Heart right ventricle (tissue), 16 donors: ENCODE measurements around the gene ZNF236. TPM values are rescaled to one million over a fixed set of nuclear protein-coding genes. Genes with fewer than 3 reads are reported as not detected.

Experiments
- ATAC-seq, 8 donors: fragments of 200-7000 bp; cut with Tn5 transposase; one replicate each; pipeline ENCODE4 v1.9.1; 2020; ENCODE audit warnings: mild to moderate bottlenecking in 8 of 8, moderate library complexity in 8 of 8, moderate number of reproducible peaks in 1 of 8
- DNase-seq, 2 donors: peaks; one replicate each; pipeline ENCODE4 v3.0.0-alpha.2; 2020
- H3K27ac ChIP-seq, 10 donors: fragments of 200-600 bp; sonication (generic) in 2 of 10; one replicate each; pipeline versions ENCODE4 v1.5.0 to v1.8.0; 2020 to 2022; ENCODE audit warnings: mild to moderate bottlenecking in 3 of 10
- H3K27me3 ChIP-seq, 7 donors: fragments of 200-600 bp; one replicate each; pipeline ENCODE4 v1.8.0; 2021 to 2022; ENCODE audit warnings: mild to moderate bottlenecking in 2 of 7
- H3K36me3 ChIP-seq, 9 donors: fragments of 200-600 bp; sonication (generic) in 1 of 9; one replicate each; pipeline versions ENCODE4 v1.5.0 to v1.8.0; 2020 to 2022; ENCODE audit warnings: mild to moderate bottlenecking in 2 of 9
- H3K4me1 ChIP-seq, 9 donors: fragments of 200-600 bp; sonication (generic) in 1 of 9; one replicate each; pipeline versions ENCODE4 v1.5.0 to v1.8.0; 2020 to 2022; ENCODE audit warnings: mild to moderate bottlenecking in 4 of 9
- H3K4me3 ChIP-seq, 10 donors: fragments of 200-600 bp; sonication (generic) in 2 of 10; one replicate each; pipeline versions ENCODE4 v1.5.0 to v1.8.0; 2020 to 2022; ENCODE audit warnings: mild to moderate bottlenecking in 7 of 10, moderate library complexity in 2 of 10
- H3K9me3 ChIP-seq, 11 donors: fragments of 200-600 bp in 10 of 11; sonication (generic) in 2 of 11; one replicate each; pipeline versions ENCODE4 v1.5.0 to v1.8.0; 2013 to 2022; ENCODE audit warnings: mild to moderate bottlenecking in 2 of 11, control low read depth in 1 of 11, moderate library complexity in 1 of 11
- WGBS, 2 donors: extraction: QIAGEN DNeasy Blood & Tissue Kit; methylation state at CpG; one replicate each; pipeline ENCODE4 v1.1.7; 2013; ENCODE audit warnings: inconsistent platforms in 1 of 2; 5-methylcytosine and 5-hydroxymethylcytosine counted together
- intact Hi-C, 10 donors: fragments of 100-400 bp; cut with DNase I; formaldehyde crosslinking; loops; one replicate each; pipeline versions ENCODE4 v1.11.1 to v1.14.2; 2022
- polyA plus RNA-seq, 2 donors: library from polyadenylated mRNA; stranded (reverse); fragments of 200-250 nt; gene quantifications; one replicate each; pipeline ENCODE4 v1.2.3, GENCODE V29; 2013
- total RNA-seq, 10 donors: library from RNA; stranded (reverse); fragmentation: NEBNext Ultra II Directional in 3 of 10; extraction: Animal tissue kit (Norgen Biotek cat#: 25700) in 3 of 10; gene quantifications; one replicate each; pipeline versions ENCODE4 v1.2.1 to v1.2.4, GENCODE V29; 2021 to 2023
- TF ChIP-seq, protein P1 (sequence below), 9 donors: fragments of 200-600 bp; sonication (generic) in 2 of 9; IDR thresholded peaks; one replicate each; pipeline versions ENCODE4 v1.5.0 to v1.8.0; 2021 to 2022; ENCODE audit warnings: antibody characterized with exemption in 9 of 9, mild to moderate bottlenecking in 5 of 9, moderate library complexity in 1 of 9
- donor health status: Arrhythmogenic right ventricular cardiomyopathy.
- donor health status: ischemic (EF 13 %, LVEDD 7.1; RV severe dilation, severe dysfunction).
- donor health status: healthy with polysubstance abuse.
- donor health status: DM: no; HTN: yes; CAD: no.
- donor health status: DM: no; HTN: no; CAD: no.
- donor health status: ischemic (EF 25% LVEDD 6.9; RV normal size, moderate dysfunction).
- donor health status: ischemic (EF 25% LVEDD 5.7; RV mildly dilated, moderate dysfunction).
- donor health status: healthy.
- donor health status: DM: yes; HTN: yes; CAD: no.
- donor health status: Ischemic cardiomyopathy.
- donor health status: ischemic (EF 35%, LVEDD 5.7; RV mildly dilated, moderate dysfunction).
- donor health status: nonischemic (EF 11% LVEDD 7.7; RV severe dilation, severe dysfunction).
- donor health status: DM: yes; HTN: yes; CAD: no.
- donor health status: PGD.
- donor health status: ischemic (EF 29% LVEDD 5.4; RV normal size, mild dysfunction).
- donor health status: nonischemic (EF 23%, LVEDD 6.1; RV moderate dilation, normal function).

The ZNF236 gene
- total and polyA plus RNA-seq, 12 donors: 0.75 to 14.9 (median 12.1) TPM

- Histone ChIP-seq H3K4me1 (peaks cover 0 to 23% (median 0%) of the 10 kb centered on the region in 9 donors), H3K36me3 (no peaks in the 10 kb centered on the region), H3K4me3 (no peak overlapping the region), H3K27me3 (no peaks in the 10 kb centered on the region), H3K9me3 (peaks cover 0 to 3% (median 0%) of the 10 kb centered on the region in 11 donors), H3K27ac (peak overlapping the region in 1 of 10 donors; percentile 81)
- ATAC-seq (peak in 3 of 8 donors; percentile 25 to 31 (median 26)), DNase-seq (no peak)
- 87 to 89% methylated on average over 20 of the region's 20 CpGs for WGBS, 2 donors
- TF ChIP-seq, protein P1, sequence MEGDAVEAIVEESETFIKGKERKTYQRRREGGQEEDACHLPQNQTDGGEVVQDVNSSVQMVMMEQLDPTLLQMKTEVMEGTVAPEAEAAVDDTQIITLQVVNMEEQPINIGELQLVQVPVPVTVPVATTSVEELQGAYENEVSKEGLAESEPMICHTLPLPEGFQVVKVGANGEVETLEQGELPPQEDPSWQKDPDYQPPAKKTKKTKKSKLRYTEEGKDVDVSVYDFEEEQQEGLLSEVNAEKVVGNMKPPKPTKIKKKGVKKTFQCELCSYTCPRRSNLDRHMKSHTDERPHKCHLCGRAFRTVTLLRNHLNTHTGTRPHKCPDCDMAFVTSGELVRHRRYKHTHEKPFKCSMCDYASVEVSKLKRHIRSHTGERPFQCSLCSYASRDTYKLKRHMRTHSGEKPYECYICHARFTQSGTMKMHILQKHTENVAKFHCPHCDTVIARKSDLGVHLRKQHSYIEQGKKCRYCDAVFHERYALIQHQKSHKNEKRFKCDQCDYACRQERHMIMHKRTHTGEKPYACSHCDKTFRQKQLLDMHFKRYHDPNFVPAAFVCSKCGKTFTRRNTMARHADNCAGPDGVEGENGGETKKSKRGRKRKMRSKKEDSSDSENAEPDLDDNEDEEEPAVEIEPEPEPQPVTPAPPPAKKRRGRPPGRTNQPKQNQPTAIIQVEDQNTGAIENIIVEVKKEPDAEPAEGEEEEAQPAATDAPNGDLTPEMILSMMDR (IDR thresholded peaks at IDR 0.05): no peak
- intact Hi-C loops: no loop called here
Measured at GRCh38 chr18:76991021-76991688, 168.8 kb downstream of the ZNF236 start.

DNA sequence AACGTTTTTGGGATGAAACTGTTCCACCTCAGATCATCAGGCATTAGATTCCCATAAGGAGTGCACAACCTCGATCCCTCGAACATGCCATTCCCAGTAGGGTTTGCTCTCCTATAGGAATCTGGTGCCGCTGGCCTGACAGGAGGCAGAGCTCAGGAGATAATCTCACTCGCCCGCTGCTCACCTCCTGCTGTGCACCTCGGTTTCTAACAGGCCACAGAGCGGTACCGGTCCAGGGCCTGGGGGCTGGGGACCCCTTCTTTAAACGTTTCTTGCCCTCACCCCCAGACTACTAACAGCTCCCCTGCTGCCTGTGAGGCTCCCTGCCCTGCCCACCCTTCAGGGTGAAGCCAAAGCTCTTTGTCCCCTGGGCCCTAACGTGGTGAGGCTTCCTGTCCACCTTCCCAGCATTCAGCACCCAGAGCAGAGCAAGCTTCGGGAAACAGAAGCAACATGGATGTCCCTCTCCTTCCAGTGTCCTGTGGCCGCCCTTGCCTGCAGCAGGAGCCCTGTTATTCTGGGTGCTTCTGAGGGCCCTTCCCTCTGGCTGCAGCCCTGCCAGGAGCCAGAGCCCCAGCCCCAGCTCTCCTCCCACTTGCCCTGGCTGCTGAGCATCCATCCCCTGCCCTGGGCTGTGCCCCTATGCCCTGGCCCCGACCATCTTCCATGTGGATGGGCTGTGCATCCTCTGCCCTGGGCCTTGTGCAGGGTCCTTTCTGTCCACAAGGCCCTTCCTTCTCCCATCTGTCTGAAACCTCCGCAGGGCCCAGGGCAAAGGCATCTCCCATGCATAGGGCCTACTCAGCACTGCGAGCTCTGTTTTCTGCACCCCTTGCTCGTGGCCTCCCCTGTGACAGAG, 170.1 kb downstream of the ZNF236 start:
- peak in 1 of 8 donors; percentile 37 for ATAC-seq
- WGBS, 2 donors: 75 to 77% methylated on average over 17 of the region's 17 CpGs
- Histone ChIP-seq H3K27me3 (no peaks in the 10 kb centered on the region), H3K9me3 (peaks cover 0 to 3% (median 0%) of the 10 kb centered on the region in 11 donors), H3K36me3 (no peaks in the 10 kb centered on the region), H3K27ac (no peak overlapping the region), H3K4me3 (no peak overlapping the region), H3K4me1 (peaks cover 0 to 13% (median 0%) of the 10 kb centered on the region in 9 donors)
- TF ChIP-seq, protein P1 (IDR thresholded peaks at IDR 0.05): no peak
- intact Hi-C loops: no loop called here
- no peak for DNase-seq

- no peaks in the 10 kb centered on the region for H3K36me3 ChIP-seq
- no peaks in the 10 kb centered on the region for H3K27me3 ChIP-seq
- H3K4me1 ChIP-seq: peaks cover 0 to 9% (median 0%) of the 10 kb centered on the region in 9 donors
- TF ChIP-seq, protein P1 (IDR thresholded peaks at IDR 0.05): no peak
- ATAC-seq (no peak), DNase-seq (no peak)
- peaks cover 0 to 3% (median 0%) of the 10 kb centered on the region in 11 donors for H3K9me3 ChIP-seq
- 92 to 94% methylated on average over 6 of the region's 6 CpGs for WGBS, 2 donors
- intact Hi-C loops: no loop called here
- no peak overlapping the region for H3K4me3 ChIP-seq
- no peak overlapping the region for H3K27ac ChIP-seq
Measured at GRCh38 chr18:76993085-76993382, 170.7 kb downstream of the ZNF236 start.

- no peak for ATAC-seq
- DNase-seq: no peak
- no peak overlapping the region for H3K4me3 ChIP-seq
- H3K27me3 ChIP-seq: no peaks in the 10 kb centered on the region
- H3K36me3 ChIP-seq: no peaks in the 10 kb centered on the region
- H3K27ac ChIP-seq: no peak overlapping the region
- H3K4me1 ChIP-seq: peaks cover 0 to 7% (median 0%) of the 10 kb centered on the region in 9 donors
- WGBS, 2 donors: 95 to 97% methylated on average over 11 of the region's 11 CpGs
- peaks cover 0 to 3% (median 0%) of the 10 kb centered on the region in 11 donors for H3K9me3 ChIP-seq
- TF ChIP-seq, protein P1 (IDR thresholded peaks at IDR 0.05): no peak
- intact Hi-C loops: no loop called here
Measured at GRCh38 chr18:76993573-76993972, 171.2 kb downstream of the ZNF236 start.
